HUDEP-2 (cell line): ENCODE results near the gene MYO1B.

ENCODE experiments used
- DNase-seq, 76 experiments: peaks; one replicate each; lab custom pipeline; 2025; ENCODE audit not compliant: unreplicated experiment in 76 of 76; lab: John Stamatoyannopoulos, UW

MYO1B gene

DNA sequence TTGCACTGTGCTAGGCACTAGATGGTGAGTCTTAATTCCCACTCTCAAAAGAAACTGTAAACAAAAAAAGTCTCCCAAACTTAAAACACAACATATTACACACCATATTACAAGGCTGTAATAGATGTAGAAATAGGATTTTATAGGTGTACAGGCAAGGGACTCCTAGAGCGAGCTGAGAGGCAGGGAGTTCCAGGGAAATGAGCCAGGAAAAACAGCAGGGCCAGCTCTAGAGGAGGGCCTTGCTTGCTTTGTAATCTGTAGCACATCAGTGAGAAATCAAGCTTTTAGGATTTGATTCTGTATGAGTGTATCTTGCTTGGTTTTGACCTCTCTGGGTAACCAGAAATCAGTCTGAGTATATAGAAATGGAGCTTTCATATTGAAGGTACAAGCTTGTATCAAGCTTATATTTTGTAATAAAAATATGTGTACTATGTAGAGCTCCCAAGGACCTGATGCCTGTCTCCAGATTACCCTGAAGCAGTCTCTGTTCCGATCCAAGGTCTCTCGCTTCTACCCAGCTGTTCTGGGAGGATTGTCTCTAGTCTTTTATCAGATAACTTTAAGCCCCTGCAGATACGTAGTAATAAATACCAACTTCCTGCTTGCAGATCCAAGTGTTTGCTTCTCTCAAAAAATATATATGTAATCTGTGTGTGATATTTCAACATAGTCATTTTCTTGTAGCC lies 73.0 kb downstream of the MYO1B start:
- no peak for DNase-seq

DNA sequence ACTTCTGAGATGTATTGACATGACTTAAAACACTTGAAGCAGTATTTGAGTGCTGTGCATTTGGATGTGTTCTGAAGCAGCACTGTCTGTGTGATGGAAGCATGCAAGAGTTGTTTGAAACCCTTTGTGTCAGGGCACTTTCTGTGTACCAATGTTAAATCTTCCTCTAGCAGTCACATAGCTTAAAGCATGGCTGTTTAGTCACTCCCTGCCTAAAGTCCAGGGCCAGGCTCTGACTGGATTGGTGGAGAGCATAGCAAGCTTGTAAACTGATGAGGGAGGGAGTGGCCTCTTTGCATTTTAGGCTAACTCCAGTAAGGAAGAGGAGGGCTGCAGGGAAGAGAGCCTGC lies 73.5 kb downstream of the MYO1B start:
- no peak for DNase-seq

GRCh38 chr2:191319186-191319585 lies 74.0 kb downstream of the MYO1B start:
- no peak for DNase-seq

DNA sequence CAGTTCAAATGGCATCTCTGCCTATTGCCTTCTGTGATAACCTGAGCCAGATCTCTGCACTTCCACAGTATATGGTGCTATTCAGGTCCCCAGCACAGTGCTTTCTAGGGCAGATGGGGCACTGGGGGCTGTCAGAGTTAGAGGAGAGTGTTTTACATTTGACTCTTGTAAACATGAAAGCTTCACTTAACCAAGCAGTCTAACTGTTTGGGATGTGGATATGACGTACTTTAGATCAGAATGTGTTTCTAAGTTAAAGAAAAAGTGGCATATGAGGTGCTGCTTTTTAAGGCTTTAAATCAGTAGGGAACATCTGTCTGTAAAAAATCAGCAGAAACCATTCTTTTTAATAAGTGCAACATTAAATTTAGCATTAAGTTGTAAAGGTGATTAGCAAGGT lies 75.7 kb downstream of the MYO1B start:
- no peak for DNase-seq

DNA sequence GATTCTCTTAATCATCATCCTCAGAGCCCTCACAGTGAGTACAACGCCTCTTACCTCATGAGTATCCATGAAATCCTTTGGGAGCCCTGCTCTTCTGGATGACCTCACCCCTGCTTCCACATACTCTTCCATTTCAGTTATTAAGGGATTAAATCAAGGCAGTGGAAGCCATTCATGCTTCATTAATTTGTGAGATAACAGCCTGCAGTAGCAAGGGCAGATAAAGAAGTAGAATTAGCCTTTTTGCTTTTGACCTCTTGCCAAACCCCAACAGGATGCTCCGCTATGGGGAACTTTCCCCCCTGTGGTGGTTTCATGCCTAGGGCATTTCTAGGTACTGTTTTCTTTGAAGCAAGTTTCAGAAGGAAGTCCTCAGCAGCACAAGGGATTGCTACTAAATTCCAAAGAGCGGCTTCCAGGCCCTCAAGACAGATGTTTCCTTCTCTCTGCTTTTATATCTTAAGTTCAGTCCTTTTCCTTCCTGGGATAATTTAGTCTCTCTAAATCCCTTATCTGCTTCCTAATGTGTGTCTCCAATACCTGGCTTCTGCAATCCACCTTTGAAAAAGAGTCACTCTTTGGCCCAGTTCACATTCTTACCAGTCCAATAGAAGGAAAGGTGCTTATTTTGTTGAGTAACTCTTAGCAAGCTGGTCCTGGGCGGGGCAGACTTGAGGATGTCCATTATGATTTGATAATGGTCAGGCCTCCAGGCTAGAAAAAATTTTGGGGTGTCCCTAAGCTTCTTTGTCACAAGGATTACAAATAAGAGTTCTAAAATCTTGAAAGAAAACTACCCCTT lies 76.9 kb downstream of the MYO1B start:
- no peak for DNase-seq

DNA sequence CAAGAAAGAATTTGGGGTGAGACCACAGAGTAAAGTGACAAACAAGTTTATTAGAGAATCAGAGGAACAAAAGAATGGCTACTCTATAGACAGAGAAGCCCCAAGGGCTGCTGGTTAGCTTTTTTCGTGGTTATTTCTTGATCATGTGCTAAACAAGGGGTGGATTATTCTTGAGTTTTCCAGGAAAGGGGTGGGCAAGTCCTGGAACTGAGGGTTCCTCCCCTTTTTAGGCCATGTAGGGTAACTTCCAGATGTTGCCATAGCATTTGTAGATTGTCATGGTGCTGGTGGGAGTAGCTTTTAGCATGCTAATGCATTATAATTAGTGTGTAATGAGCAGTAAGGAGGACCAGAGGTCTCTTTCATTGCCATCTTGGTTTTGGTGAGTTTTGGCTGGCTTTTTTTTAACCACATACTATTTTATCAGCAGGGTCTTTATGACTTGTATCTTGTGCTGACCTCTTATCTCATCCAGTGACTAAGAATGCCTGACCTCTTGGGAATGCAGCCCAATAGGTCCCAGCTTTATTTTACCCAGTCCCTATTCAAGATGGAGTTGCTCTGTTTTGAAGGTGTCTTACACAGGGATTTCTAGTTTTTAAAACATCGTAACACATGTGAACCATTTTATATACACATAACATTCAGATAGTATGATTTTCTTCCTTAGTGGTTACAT lies 77.8 kb downstream of the MYO1B start:
- no peak for DNase-seq

DNA sequence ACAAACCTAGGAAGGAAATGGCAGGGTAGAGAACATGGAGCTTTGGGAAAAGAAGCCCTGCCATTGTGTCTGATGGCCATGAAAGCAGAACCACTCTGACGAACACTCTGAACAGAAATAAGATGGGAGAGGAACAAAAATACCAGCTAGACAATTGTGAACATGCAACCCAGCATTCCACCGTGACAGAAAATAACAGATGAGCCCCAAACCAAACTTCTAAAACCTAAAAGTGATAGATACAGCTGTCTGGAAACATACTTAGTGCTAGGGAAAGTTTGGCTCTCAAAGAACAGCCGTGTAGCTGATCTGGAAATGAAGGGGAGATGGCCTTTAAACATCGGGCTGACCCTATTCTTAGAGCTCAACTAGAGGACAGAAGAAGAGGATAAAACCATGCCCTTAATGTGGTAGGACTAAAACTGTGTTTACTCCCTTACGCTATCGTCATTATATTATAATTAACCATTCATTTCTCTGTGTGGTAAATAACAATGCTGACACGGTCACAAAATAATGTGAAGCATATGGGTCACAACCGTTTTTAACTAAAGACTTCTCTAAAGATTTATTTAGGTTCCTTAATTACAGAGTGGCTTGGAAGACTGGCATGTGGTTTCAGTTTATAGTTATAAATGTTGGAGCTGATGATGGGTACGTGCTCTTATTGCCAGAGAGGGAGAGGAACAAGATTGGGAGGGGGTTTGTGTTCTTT lies 80.6 kb downstream of the MYO1B start:
- no peak for DNase-seq

DNA sequence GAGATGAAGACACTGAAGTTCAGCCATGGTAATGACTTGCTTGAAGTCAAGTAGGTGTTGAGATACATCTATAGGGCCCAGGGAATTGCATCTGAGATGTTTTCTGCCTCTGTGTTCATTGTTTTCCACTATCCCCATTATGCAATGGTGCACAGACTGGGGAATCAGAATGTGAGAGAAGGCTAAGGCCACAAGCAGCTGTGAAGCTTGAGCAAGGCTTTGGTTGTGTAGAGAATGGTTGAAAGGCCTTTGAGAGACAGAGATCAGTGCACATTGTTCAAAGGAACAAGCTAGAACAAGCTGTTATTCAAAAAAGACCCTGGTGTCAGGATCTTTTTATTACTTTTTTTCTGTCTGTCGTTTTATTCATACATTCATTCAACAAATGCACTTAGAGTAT lies 82.3 kb downstream of the MYO1B start:
- no peak for DNase-seq

- no peak for DNase-seq
These were observed 83.1 kb downstream of the MYO1B start for GRCh38 chr2:191328150-191328809.

DNA sequence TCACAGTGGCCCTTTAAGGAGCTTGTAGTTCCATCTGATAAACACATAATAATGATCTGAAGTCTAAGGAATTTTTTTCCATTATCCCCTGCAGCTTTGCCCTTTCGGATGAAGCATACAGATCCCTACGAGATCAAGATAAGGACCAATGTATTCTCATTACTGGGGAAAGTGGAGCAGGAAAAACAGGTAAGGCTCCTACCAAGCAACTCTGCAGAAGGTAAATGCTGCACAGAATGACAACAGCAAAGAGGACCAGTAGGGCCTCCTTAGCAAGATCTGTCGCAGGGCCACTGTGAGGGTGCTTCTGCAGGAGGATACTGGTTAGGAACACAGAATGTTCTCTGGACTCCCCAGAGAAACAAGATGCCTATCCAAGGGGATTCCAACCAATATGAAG lies 84.6 kb downstream of the MYO1B start:
- DNase-seq = no peak

DNA sequence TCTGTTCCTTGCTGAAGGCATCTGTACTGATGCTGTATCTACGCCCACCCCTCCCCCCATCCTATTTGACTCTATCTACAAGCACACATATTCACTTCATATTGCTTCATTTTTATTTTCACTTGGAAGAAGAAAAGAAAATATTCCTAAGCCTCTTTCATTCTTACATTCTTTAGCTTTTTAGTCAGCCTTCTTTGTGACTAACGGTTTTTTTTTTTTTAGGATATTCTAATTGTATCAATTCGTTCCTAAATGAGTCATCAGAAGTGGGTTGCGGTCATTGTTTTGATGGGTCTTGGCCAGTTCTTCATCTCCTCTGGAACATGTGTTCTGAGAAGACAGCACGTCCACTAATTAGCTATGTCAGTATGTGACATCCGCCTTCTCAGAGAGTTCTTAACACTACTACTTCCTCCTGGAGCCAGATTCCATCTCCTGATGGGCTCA lies 88.7 kb downstream of the MYO1B start:
- DNase-seq = no peak

GRCh38 chr2:191335875-191336464 lies 90.8 kb downstream of the MYO1B start:
- no peak for DNase-seq

DNA sequence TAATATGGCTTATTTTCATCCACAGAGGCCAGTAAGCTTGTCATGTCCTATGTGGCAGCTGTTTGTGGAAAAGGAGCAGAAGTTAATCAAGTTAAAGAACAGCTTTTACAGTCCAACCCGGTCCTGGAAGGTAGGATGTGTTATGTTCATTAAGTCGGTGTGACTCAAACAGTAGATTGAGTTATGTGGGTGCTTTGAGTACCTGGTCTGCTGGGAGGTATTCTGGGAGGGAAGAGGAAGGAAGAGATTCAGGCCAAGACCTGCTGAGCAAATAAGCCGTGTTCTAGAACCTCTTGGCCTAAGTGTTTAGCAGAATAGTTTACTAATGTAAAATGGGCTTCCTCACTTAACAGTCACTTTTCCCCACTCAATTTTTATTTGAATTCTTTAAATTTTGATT lies 96.2 kb downstream of the MYO1B start:
- no peak for DNase-seq

GRCh38 chr2:191343796-191344338 lies 98.7 kb downstream of the MYO1B start:
- no peak for DNase-seq

GRCh38 chr2:191345788-191346187 lies 100.6 kb downstream of the MYO1B start:
- DNase-seq = no peak

DNA sequence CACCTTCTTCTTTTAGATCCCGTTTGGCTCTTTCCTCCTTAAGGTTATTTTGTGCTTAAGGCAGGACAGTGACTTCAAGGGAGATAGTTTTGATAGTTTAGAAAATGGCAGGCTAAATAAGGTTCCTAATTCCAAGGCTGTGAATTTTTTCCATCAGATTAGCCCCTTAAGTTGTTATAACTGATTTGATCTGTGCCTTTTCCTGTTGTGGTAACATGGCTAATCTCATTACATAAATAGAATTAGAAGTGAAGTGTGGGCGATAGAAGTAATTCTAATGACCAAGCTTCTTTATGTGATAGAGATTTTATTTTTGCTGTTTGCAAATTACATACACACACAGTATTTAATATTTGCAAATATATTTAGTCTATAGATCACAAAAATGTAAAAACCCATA lies 102.0 kb downstream of the MYO1B start:
- DNase-seq = no peak

DNA sequence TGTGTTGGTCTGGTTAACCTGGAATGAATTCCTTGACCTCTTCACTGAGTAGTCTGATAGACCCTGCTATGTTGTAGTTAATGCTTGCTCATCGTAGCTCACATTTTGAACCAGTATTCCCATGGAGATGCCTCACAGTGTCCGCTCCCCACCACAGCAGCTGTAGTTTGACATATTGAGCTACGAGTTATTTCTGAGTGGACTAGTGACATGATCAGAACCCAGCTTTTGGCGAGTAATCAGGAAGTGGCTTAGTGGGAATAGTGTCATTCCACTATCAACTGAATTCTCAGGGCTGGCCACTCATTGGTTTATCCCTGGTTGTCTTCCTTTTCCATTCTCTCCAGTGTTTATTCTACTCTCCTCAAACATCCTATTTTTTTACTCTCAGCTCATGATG lies 102.7 kb downstream of the MYO1B start:
- no peak for DNase-seq

DNA sequence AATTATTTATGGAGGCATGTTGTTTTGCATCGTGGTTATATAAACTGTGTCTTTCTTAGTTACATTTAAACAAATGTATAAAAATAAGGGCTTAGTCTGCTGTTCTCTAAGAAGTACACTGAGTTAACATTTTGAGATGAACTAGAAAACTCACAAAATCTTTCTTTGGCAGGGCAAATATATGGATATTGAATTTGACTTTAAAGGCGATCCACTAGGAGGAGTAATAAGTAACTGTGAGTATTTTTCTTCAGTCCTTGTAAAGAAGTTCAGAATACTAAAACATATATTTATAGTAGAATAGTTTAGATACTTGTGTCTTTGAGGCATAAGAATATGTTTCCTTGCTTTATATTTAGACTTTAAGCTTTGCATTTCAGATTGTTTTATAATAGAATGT lies 104.8 kb downstream of the MYO1B start:
- DNase-seq = no peak

DNA sequence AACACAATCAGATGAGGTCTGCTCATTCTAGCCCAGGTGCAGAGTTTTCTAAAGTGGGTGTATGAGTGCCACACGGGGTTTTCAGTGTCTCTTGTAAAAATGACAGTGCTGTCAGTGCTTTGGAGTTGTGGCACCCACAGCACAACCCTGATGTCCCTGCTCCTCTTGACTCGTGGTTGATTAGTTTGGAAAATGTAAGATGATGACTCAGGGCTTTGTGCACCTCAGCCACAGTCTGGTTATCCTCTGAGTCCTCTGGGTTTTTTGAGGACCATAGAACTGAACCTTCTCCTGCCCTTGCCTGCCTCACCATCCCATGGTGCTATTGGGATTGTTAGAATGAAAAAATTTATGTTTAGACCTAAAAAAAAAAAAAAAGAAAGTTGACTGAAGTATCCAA lies 105.6 kb downstream of the MYO1B start:
- DNase-seq = no peak

- no peak for DNase-seq
These were observed 106.1 kb downstream of the MYO1B start for GRCh38 chr2:191351298-191351697.
